Measurements from ENCODE around the gene ICA1. TPM values are rescaled to one million over a fixed set of nuclear protein-coding genes. Genes with fewer than 3 reads are reported as not detected.

The ICA1 gene
- total and polyA plus RNA-seq, 12 donors = 29.5 to 92.1 (median 56.8) TPM

GRCh38 chr7:8258166-8258565 lies 3.8 kb downstream of the ICA1 start:
- H3K27ac ChIP-seq = no peak overlapping the region
- ATAC-seq = no peak
- H3K36me3 ChIP-seq = peaks cover 0 to 8% (median 0%) of the 10 kb centered on the region in 9 donors
- no peak for TF ChIP-seq CTCF (IDR thresholded peaks at IDR 0.05)
- intact Hi-C loops (cut with DNase I) = no loop called here
- no peak for DNase-seq
- H3K4me3 ChIP-seq = no peak overlapping the region
- H3K4me1 ChIP-seq = peaks cover 0 to 27% (median 11%) of the 10 kb centered on the region in 9 donors
- H3K27me3 ChIP-seq = peaks cover 0 to 21% (median 0%) of the 10 kb centered on the region in 7 donors
- WGBS, 2 donors = 91 to 97% methylated on average over 4 of the region's 4 CpGs
- no peaks in the 10 kb centered on the region for H3K9me3 ChIP-seq

GRCh38 chr7:8255680-8256655 lies 6.0 kb downstream of the ICA1 start:
- ATAC-seq = no peak
- DNase-seq = no peak
- H3K9me3 ChIP-seq = no peaks in the 10 kb centered on the region
- H3K4me1 ChIP-seq = peaks cover 0 to 33% (median 6%) of the 10 kb centered on the region in 9 donors
- intact Hi-C loops (cut with DNase I) = no loop called here
- peaks cover 0 to 8% (median 0%) of the 10 kb centered on the region in 9 donors for H3K36me3 ChIP-seq
- WGBS, 2 donors = 74 to 75% methylated on average over 6 of the region's 6 CpGs
- TF ChIP-seq CTCF (IDR thresholded peaks at IDR 0.05) = no peak
- H3K27me3 ChIP-seq = no peaks in the 10 kb centered on the region
- H3K27ac ChIP-seq = no peak overlapping the region
- no peak overlapping the region for H3K4me3 ChIP-seq

- no peak for TF ChIP-seq CTCF (IDR thresholded peaks at IDR 0.05)
- no peaks in the 10 kb centered on the region for H3K27me3 ChIP-seq
- intact Hi-C loops (cut with DNase I) = no loop called here
- H3K4me3 ChIP-seq = no peak overlapping the region
- H3K4me1 ChIP-seq = peaks cover 0 to 22% (median 8%) of the 10 kb centered on the region in 9 donors
- DNase-seq (no peak), ATAC-seq (peak in 2 of 8 donors; percentile 53 to 79)
- no peak overlapping the region for H3K27ac ChIP-seq
- WGBS, 2 donors = 93 to 99% methylated on average over 3 of the region's 3 CpGs
- H3K36me3 ChIP-seq = peaks cover 0 to 8% (median 0%) of the 10 kb centered on the region in 9 donors
- H3K9me3 ChIP-seq = no peaks in the 10 kb centered on the region
These were observed 7.3 kb downstream of the ICA1 start for GRCh38 chr7:8254667-8255066.

- Histone ChIP-seq H3K4me1 (peaks cover 0 to 19% (median 4%) of the 10 kb centered on the region in 9 donors), H3K4me3 (no peak overlapping the region), H3K27me3 (no peaks in the 10 kb centered on the region), H3K27ac (no peak overlapping the region), H3K36me3 (peaks cover 0 to 8% (median 0%) of the 10 kb centered on the region in 9 donors), H3K9me3 (no peaks in the 10 kb centered on the region)
- intact Hi-C loops (cut with DNase I) = no loop called here
- DNase-seq (no peak), ATAC-seq (no peak)
- WGBS, 2 donors = 90 to 93% methylated on average over 3 of the region's 3 CpGs
- no peak for TF ChIP-seq CTCF (IDR thresholded peaks at IDR 0.05)
These were observed 7.8 kb downstream of the ICA1 start for GRCh38 chr7:8254215-8254614.

All from heart right ventricle (tissue), 16 donors.